IPS-11a (cell line): ENCODE results near the gene ELN.

Source experiments
- H3K4me3 ChIP-seq: one replicate; pipeline ENCODE4 v1.5.1; 2013; ENCODE audit warnings: low read depth, low read length, control low read depth

Gene ELN

GRCh38 chr7:74023092-74023536 is 4.9 kb upstream of the ELN start:
- H3K4me3 ChIP-seq, result no peak overlapping the region

- H3K4me3 ChIP-seq, result no peak overlapping the region
These were observed 4.2 kb upstream of the ELN start for GRCh38 chr7:74023786-74024185.

- no peak overlapping the region for H3K4me3 ChIP-seq
These were observed 2.8 kb upstream of the ELN start for GRCh38 chr7:74025146-74025545.

- no peak overlapping the region for H3K4me3 ChIP-seq
These were observed 2.2 kb upstream of the ELN start for GRCh38 chr7:74025730-74026129.

- H3K4me3 ChIP-seq, result no peak overlapping the region
These were observed 1.5 kb upstream of the ELN start for GRCh38 chr7:74026406-74026902.

GRCh38 chr7:74026903-74027682 is 880 bp upstream of the ELN start:
- no peak overlapping the region for H3K4me3 ChIP-seq

GRCh38 chr7:74028321-74028838 is 407 bp downstream of the ELN start:
- no peak overlapping the region for H3K4me3 ChIP-seq

GRCh38 chr7:74029089-74029785 is 1.3 kb downstream of the ELN start:
- H3K4me3 ChIP-seq, result no peak overlapping the region

- no peak overlapping the region for H3K4me3 ChIP-seq
These were observed 2.0 kb downstream of the ELN start for GRCh38 chr7:74029991-74030415.

- H3K4me3 ChIP-seq, result no peak overlapping the region
These were observed 2.9 kb downstream of the ELN start for GRCh38 chr7:74030861-74031260.

- H3K4me3 ChIP-seq, result no peak overlapping the region
These were observed 3.6 kb downstream of the ELN start for GRCh38 chr7:74031403-74032190.

- H3K4me3 ChIP-seq, result no peak overlapping the region
These were observed 4.2 kb downstream of the ELN start for GRCh38 chr7:74032191-74032490.

- no peak overlapping the region for H3K4me3 ChIP-seq
These were observed 4.8 kb downstream of the ELN start for GRCh38 chr7:74032624-74033371.

- no peak overlapping the region for H3K4me3 ChIP-seq
These were observed 5.7 kb downstream of the ELN start for GRCh38 chr7:74033372-74034311.

- H3K4me3 ChIP-seq, result no peak overlapping the region
These were observed 9.6 kb downstream of the ELN start for GRCh38 chr7:74037609-74038008.

- H3K4me3 ChIP-seq, result no peak overlapping the region
These were observed 10.4 kb downstream of the ELN start for GRCh38 chr7:74038194-74038961.

- no peak overlapping the region for H3K4me3 ChIP-seq
These were observed 11.4 kb downstream of the ELN start for GRCh38 chr7:74039337-74039736.

GRCh38 chr7:74040101-74040790 is 12.3 kb downstream of the ELN start:
- H3K4me3 ChIP-seq, result no peak overlapping the region
